ENCODE data around the gene EI24.

DNA sequence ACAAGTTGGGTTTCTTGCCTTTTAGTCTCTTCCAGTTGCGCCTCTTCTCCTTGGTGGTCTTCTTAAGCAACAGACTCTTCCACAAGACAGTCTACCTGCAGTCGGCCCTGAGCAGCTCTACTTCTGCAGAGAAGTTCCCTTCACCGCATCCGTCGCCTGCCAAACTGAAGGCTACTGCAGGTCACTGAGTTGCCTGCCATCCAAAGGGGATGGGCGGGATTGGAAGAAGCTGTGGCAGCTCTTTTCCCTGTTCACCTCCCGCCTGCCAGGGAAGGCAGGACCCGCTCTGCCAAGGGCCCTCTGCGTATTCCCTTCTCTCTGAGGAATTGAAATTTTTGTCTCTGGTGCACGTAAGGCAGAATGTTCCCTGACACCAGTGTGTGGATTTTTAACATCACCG, 14.2 kb downstream of the EI24 start:
- TF ChIP-seq, protein P1, sequence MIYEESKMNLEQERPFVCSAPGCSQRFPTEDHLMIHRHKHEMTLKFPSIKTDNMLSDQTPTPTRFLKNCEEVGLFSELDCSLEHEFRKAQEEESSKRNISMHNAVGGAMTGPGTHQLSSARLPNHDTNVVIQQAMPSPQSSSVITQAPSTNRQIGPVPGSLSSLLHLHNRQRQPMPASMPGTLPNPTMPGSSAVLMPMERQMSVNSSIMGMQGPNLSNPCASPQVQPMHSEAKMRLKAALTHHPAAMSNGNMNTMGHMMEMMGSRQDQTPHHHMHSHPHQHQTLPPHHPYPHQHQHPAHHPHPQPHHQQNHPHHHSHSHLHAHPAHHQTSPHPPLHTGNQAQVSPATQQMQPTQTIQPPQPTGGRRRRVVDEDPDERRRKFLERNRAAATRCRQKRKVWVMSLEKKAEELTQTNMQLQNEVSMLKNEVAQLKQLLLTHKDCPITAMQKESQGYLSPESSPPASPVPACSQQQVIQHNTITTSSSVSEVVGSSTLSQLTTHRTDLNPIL (CRISPR knock-in tag; IDR thresholded peaks at IDR 0.05; ENCODE audit: low read depth) = no peak
- TF ChIP-seq TCF4 (CRISPR knock-in tag; IDR thresholded peaks at IDR 0.05; ENCODE audit: borderline replicate concordance) (no peak), TOX (CRISPR knock-in tag; IDR thresholded peaks at IDR 0.05; ENCODE audit: borderline replicate concordance) (no peak), ZC3H10 (CRISPR knock-in tag; IDR thresholded peaks at IDR 0.05) (no peak), RARB (CRISPR knock-in tag; IDR thresholded peaks at IDR 0.05) (no peak), ZNF8 (CRISPR knock-in tag; IDR thresholded peaks at IDR 0.05) (no peak)

Data from SK-N-SH treated with all-trans-retinoic acid at 6 μM for 48 hours (cell line).